Kidney glomerular epithelial cell (primary cell): ENCODE results near the gene ROBO1.

ENCODE experiments used
- DNase-seq: peaks from one replicate; lab custom pipeline; 2025; lab: John Stamatoyannopoulos, UW

Gene ROBO1

DNA sequence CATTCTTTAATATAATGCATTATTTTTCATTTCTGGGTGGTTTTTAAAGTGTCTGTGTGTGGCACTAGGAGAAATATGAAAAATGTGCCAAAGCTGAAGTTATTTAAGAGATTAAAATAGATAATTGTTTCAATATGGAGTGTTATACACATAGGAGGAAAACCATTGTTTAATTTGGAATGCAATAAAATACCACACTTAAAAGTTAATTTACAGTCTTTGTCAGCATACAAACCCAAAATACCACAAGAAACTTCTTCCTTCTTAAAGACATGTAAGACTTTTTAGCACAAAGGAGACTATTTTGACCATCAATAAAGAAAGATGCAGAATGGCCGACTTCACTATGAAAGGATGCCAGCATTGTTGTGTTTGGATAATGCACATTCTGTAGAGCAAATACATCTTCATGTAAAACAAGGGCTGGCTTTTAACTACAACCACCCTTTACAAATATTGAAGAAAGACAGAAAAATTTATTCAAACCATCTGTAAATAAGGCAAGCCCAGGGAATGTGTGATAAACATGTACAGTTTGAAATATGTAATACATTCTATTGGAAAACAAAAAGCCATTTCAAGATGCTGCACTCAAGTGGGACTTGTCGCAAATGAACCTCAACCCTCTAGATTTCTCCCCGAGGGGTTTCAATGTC is 1146.6 kb downstream of the ROBO1 start:
- no peak for DNase-seq

DNA sequence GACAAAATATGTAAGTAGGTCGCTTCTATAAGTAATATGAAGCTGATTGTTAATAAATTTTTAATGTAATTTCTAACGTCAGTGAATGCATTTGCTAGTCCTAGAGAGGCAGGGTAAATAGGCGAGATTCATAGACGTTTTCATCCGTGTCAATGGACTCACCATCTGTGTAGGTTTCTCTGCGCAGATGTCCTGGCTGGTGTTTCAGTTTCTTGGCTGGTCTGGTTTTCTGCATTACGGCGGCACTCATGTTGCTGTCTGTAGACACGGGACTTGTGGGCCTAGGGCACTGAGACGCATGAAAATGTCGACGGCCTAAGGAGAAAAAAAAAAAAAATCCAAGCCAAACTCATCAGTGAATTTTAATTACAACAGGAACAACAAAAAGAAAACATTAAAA is 1153.3 kb downstream of the ROBO1 start:
- DNase-seq = no peak

DNA sequence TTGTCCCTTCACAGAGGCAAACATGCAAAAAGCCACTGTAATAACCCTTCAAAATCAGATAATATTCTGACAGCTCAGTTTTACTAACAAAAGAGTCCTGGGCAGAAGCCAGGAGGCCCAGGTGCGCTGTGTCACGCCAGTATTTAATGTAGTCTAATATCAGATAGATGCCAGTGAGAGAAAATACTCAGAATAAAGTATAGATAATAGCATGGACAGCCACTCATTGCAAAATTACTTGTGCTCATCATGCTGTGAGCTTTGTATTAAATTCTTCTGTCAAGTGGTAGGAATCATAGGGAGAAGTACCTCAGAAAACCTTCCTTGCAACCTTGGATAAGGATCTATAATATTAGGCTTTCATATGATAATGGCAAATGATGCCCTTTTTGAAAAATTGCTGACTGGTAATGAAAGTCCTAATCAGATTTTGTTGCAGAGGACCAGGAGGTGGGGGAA is 1154.3 kb downstream of the ROBO1 start:
- DNase-seq = no peak

DNA sequence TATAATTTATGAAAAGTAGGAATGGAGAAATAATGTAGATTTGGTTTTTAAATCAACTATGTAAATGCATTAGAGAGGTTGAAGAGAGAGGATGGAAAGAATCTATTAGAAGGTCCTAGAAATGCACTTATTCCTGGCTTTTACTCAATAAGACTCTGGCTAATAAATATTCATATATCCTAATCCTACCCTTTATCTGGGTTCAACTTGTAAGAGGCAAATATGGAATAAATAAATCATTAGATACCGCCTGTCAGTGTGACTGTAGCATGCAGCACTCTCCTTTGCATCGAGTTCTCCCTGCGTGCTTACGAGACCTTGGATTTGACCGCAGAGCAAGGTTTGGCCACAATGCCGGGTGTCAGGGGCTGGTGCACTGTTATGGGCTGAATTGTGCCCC is 1156.5 kb downstream of the ROBO1 start:
- no peak for DNase-seq

DNA sequence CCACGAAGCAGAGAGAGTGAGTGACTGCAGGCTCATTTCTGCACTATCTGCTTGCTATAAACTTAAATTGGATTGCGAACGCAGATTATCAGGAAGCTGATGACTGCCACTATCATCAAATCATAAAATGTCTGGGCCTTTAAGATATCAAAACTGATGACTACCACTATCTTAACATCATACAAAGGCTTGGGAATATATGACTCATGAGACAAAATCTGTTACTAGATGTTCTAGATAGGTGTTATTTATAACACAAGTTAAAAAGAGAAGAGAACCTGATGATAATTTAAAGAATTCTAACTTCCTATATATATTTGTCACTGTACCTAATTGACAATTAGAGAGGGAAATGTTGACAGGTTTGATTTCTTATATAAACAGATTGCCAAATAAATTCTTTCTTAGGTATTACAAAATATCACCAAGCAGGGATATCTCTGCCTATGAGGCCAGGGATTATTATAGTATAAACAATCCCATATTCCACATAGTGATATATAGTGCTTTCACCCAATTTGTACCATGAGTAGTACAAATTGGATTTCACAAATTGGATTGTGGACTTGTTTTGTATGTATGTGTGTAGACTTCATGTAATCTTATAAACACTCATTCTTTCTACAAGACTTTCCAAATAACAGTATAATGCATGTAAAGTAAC is 1157.2 kb downstream of the ROBO1 start:
- no peak for DNase-seq

DNA sequence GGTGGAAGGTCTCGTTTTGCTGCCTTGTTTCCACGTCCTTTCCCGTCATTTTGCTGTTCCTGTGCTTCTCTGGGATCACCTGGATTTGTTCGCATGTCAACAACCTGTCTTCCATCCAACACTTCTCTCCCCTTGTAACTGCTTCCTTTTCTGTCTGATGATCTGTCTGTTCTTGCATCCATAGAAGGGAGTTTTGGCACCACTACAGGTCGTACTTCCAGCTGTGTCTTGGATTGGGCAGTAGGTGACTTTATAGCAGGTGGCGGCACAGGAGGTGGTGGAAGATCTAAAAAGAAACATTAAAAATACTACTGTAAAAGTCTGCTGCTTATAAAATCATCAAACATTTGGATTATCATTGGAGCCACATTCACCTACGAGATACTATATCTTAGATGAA is 1161.0 kb downstream of the ROBO1 start:
- no peak for DNase-seq

DNA sequence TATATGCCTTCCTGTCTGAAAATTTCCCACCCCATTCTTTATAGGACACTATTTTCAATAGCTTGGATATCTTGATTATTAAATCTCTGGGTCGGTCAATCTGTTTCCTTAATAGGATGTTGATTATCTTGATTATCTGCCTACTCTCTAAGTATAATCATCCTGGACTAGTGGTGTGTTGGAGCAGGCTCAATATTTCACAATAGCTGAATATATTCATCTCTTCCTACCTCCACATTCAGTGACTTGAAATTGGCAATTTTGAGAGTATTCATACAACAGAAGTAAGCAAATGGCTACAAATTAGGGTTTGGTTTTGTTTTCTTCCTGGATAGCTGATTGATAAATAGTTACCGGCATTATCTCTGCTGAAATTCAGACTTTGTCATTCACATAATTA is 1162.6 kb downstream of the ROBO1 start:
- no peak for DNase-seq

DNA sequence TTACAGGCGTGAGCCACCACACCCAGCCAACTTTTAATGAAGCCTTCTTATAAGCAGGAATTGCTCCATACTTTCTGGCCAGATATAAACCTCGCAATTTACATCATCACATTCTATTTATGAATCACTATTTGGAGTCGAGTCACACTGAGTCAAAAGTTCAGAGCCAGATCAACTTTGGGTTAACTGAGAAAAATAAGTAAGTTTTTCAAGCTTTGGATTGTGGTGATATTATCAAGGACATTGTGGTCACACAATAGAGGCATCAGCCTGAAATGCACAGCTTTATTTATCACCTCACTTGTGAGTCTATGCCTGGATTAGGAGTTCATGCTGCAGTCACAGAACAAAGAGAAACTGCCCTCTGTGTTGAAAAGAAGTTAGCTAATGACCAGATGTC is 1163.5 kb downstream of the ROBO1 start:
- DNase-seq = no peak

DNA sequence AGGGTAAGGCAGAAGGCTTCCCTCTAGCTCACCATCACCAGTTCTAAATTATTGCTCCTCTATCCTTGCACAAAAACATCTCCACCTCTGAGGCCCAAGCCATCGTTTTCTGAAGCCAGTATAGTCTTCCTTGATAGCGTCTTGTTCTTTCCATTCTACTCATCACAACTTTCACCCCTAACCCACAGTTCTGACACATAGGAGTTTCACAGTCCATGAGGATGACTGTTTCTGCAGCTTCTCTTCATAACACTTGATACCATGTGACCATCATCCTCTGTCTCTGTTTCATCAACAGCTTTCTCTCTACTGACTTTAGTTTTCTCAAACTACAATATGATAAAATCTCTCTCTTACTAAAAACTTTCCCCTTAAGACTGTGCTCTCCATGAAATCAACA is 1166.5 kb downstream of the ROBO1 start:
- no peak for DNase-seq

DNA sequence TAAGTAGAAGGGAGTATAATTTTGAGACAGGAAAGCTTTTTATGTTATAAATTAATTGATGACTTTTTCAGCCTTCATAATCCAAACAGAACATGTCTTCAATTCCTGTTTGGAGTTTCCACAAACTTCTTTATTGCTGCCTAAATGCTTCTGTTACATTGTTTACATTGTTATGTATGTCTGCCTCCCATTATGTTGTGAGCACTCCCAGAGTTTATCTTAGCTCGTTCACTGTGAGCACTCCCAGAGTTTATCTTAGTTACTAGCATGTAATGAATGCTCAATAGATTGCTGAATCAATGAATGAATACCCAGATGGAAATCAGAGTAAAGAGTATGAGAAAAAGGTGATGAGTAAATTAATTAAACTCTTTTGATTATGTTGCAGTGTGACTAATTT is 1178.0 kb downstream of the ROBO1 start:
- DNase-seq = no peak

DNA sequence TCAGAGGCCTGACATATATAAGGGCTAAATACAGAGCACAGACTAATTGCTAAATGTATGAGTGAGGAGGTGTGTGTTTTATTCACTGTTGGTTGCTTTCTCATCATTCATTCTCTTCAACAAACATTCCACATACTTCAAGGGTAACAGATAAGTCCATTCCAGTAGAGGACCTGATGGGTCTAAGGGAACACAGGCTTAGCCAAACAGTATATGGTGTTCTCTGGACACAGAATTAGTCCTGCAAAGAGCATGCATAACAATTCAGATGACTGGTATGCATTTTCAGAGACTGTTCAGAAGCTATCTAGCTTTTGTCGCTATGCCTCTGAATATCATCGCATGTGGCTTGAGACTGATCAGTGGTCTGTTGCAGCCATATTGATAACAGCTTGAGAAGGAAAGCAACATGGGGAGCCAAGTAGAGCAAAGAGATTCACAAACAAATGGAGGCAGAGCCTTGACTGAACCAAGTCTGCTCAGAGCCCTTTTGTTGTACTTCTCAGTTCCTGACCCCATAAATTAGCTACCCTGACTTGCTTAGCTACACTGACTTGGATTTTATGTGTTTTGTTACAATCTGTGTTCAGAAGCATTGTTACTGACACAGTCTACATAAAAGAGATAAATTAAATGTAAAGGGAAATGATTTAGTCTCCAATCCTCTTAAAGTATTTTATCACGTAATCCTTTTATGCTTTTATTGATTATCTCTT is 1178.7 kb downstream of the ROBO1 start:
- DNase-seq = no peak

DNA sequence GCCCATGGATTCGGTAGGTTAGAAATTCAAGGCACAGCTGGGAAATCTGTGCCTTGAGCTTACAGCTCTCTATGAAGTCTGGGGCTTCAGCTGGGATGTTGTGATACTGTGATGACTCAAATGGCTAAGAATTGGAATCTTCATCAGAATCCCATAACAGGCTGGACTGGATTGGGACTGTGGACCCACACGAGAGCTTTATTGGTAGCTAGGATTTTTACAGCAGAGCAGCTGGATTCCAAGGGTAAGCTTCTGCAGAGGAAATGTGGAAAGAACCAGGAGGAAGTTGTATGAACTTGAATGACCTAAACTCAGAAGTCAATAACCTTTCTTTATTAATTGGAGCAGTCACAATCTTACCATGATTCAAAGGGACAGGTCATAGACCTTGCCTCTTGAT is 1187.1 kb downstream of the ROBO1 start:
- DNase-seq = no peak

DNA sequence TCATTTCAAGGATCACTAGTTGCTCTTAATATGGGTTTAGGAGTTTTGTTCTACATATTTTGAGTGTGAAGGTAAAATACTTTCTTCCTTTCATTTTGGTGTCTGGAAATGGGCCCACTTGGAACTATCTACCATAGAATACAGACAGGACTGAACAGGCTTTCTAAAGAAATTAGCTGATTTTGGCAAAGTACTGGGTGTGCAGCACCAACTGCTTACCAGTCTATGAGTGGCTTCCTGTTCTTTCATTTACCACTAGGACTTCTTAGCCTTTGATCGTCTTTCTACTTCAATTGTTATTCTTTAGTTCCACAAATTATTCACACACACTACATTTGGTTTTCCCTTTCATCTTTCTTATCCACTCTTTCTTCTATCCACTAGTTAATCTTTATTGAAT is 1196.3 kb downstream of the ROBO1 start:
- DNase-seq = no peak

DNA sequence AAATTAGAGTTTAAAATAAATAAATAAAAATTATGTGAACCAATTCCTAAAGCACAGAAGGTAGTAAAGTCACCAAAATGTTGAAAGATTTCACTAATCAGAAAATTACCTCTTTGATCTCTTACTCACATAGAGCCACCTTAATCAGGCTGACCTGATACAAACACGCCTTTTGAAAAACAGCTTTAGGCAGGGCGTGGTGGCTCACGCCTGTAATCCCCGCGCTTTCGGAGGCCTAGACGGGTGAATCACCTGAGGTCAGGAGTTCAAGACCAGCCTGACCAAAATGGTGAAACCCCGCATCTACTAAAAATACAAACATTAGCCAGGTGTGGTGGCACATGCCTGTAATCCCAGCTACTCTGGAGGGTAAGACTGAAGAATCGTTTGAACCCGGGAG is 1197.3 kb downstream of the ROBO1 start:
- no peak for DNase-seq

DNA sequence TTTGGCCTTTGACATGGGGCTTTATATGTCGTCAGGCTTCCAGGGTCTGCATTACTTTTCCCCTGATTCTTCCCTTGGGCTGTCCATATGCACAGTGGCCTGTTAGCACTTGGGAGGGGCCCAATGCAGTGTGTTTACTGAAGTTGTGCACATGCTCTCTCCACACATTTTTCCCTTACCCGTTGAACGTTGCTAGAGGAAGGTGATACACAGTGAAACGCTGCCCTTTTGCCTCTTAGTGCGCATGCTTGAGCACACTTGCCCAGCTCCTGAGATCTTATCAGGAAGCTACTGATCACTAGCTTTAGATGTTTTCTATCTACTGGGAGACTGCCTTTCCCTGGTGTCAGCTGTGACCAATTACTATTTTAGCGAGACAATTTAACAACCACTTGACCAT is 1198.0 kb downstream of the ROBO1 start:
- DNase-seq = no peak

DNA sequence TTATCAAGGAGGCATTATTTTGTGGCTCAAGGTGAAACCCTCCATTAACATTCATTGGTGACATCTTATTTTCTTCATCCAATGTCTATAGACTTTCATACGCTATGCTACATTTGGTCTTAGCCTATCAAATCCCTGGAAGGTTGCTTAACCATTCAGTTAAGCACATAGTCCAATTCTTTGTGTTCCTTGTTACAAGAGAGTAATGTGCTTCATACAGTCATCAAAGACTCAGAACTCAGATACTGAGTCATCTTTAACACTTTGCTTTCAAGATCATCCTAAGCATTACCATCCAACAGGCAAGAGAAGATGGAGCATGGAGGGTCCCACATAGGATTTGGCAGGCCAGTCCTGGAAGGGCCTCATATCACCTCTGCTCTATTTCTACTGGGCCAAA is 1202.1 kb downstream of the ROBO1 start:
- DNase-seq = no peak

DNA sequence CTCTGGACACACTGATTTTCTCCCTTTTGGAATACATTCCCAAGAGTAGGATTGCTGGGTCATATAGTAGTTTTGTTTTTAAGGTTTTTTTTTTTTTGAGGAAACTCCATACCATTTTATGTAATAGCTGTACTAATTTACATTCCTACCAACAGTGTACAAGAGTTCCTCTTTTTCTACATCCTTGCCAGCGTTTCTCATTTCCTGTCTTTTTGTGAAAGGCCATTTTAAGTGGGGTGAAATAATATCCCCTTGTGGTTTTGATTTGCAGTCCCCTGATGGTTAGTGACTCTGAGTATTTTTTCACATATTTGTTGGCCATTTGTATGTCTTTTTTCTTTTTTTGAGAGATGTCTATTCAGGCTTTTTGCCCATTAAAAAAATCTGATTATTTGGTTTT is 1205.5 kb downstream of the ROBO1 start:
- no peak for DNase-seq
